Thoracic aorta (tissue), 2 donors: Measurements from ENCODE around the gene AMZ1. TPM values are rescaled to one million over a fixed set of nuclear protein-coding genes. Genes with fewer than 3 reads are reported as not detected.

Experiments used
- ATAC-seq: fragments of 150-250 bp; one replicate; pipeline ENCODE4 v1.8.0; 2017; ENCODE audit warnings: low read depth; ENCODE audit not compliant: insufficient number of reproducible peaks, low FRiP score
- DNase-seq: peaks from one replicate; pipeline ENCODE4 v3.0.0-alpha.2; 2020; ENCODE audit warnings: low spot score
- H3K27ac ChIP-seq, 2 donors: fragments of 200-600 bp; sonication (generic); 1 replicate in 1 of 2; 2 replicates in 1 of 2; pipeline ENCODE4 v1.5.1; 2016; ENCODE audit warnings: mild to moderate bottlenecking in 2 of 2, moderate library complexity in 2 of 2
- H3K27me3 ChIP-seq: fragments of 200-600 bp; sonication (generic); replicated peaks from 2 replicates; pipeline ENCODE4 v1.6.0; 2016; ENCODE audit warnings: mild to moderate bottlenecking; ENCODE audit not compliant: insufficient read depth
- H3K36me3 ChIP-seq: fragments of 200-600 bp; sonication (generic); one replicate; pipeline ENCODE4 v1.5.1; 2016
- H3K4me1 ChIP-seq, 2 donors: fragments of 200-600 bp; sonication (generic); 1 replicate in 1 of 2; 2 replicates in 1 of 2; pipeline versions ENCODE4 v1.5.1 to v1.6.0; 2016; ENCODE audit warnings: low read depth in 2 of 2, mild to moderate bottlenecking in 1 of 2; ENCODE audit not compliant: control insufficient read depth in 1 of 2
- H3K4me3 ChIP-seq: fragments of 200-600 bp; sonication (generic); 2 replicates; pipeline ENCODE4 v1.5.1; 2016; ENCODE audit warnings: mild to moderate bottlenecking
- H3K9me3 ChIP-seq: fragments of 200-600 bp; sonication (generic); 2 replicates; pipeline ENCODE4 v1.5.1; 2016
- CTCF ChIP-seq: fragments of 200-600 bp; sonication (generic); IDR thresholded peaks from one replicate; pipeline ENCODE4 v1.5.1; 2019; ENCODE audit warnings: antibody characterized with exemption
- total RNA-seq, 2 donors: library from RNA; depleted of rRNA; stranded (reverse); fragments of >200 nt; gene quantifications; one replicate each; pipeline versions ENCODE4 v1.1.0 to v1.2.3, GENCODE V29; 2016

The AMZ1 gene
- total RNA-seq, 2 donors from 2014 or later: 1.4 to 3.7 TPM

GRCh38 chr7:2717293-2718261 is 29.6 kb downstream of the AMZ1 start:
- no peaks in the 10 kb centered on the region for H3K27me3 ChIP-seq
- TF ChIP-seq CTCF: no peak
- H3K4me3 ChIP-seq: peak overlapping the region; percentile 52
- peaks cover 3% of the 10 kb centered on the region for H3K36me3 ChIP-seq
- DNase-seq: no peak
- peaks cover 7 to 14% of the 10 kb centered on the region in 2 donors for H3K4me1 ChIP-seq
- no peak for ATAC-seq
- no peaks in the 10 kb centered on the region for H3K9me3 ChIP-seq
- H3K27ac ChIP-seq: peak overlapping the region in 1 of 2 donors; percentile 19

GRCh38 chr7:2718296-2718965 is 30.4 kb downstream of the AMZ1 start:
- DNase-seq (no peak), ATAC-seq (no peak)
- Histone ChIP-seq H3K4me3 (no peak overlapping the region), H3K9me3 (no peaks in the 10 kb centered on the region), H3K27ac (no peak overlapping the region), H3K4me1 (peaks cover 7 to 14% of the 10 kb centered on the region in 2 donors), H3K36me3 (peaks cover 3% of the 10 kb centered on the region), H3K27me3 (no peaks in the 10 kb centered on the region)
- TF ChIP-seq CTCF: no peak

- Histone ChIP-seq H3K4me1 (peaks cover 7 to 14% of the 10 kb centered on the region in 2 donors), H3K36me3 (peaks cover 3% of the 10 kb centered on the region), H3K27me3 (no peaks in the 10 kb centered on the region), H3K9me3 (no peaks in the 10 kb centered on the region), H3K27ac (no peak overlapping the region), H3K4me3 (no peak overlapping the region)
- ATAC-seq: no peak
- no peak for DNase-seq
- TF ChIP-seq CTCF: no peak
Observed at GRCh38 chr7:2719007-2719406, 31.0 kb downstream of the AMZ1 start.

GRCh38 chr7:2720024-2720423 is 32.0 kb downstream of the AMZ1 start:
- peaks cover 7 to 14% of the 10 kb centered on the region in 2 donors for H3K4me1 ChIP-seq
- no peaks in the 10 kb centered on the region for H3K27me3 ChIP-seq
- H3K4me3 ChIP-seq: no peak overlapping the region
- ATAC-seq (no peak), DNase-seq (no peak)
- H3K36me3 ChIP-seq: peaks cover 3% of the 10 kb centered on the region
- TF ChIP-seq CTCF: no peak
- no peak overlapping the region for H3K27ac ChIP-seq
- no peaks in the 10 kb centered on the region for H3K9me3 ChIP-seq

- no peaks in the 10 kb centered on the region for H3K9me3 ChIP-seq
- peaks cover 5 to 12% of the 10 kb centered on the region in 2 donors for H3K4me1 ChIP-seq
- H3K36me3 ChIP-seq: peaks cover 3% of the 10 kb centered on the region
- H3K27ac ChIP-seq: no peak overlapping the region
- ATAC-seq (no peak), DNase-seq (no peak)
- TF ChIP-seq CTCF: no peak
- no peak overlapping the region for H3K4me3 ChIP-seq
- no peaks in the 10 kb centered on the region for H3K27me3 ChIP-seq
Observed at GRCh38 chr7:2721842-2722241, 33.8 kb downstream of the AMZ1 start.
